HUES64 (cell line): ENCODE measurements around the gene HORMAD2.

Experiments
- H3K27ac ChIP-seq: 2 replicates; pipeline ENCODE4 v1.7.0; 2013; ENCODE audit warnings: low read depth, low read length, inconsistent platforms
- H3K27me3 ChIP-seq: 2 replicates; pipeline ENCODE4 v1.6.1; 2013; ENCODE audit warnings: mild to moderate bottlenecking, low read length; ENCODE audit not compliant: insufficient read depth
- H3K36me3 ChIP-seq: 2 replicates; pipeline ENCODE4 v1.6.1; 2013; ENCODE audit warnings: mild to moderate bottlenecking, low read length; ENCODE audit not compliant: insufficient read depth
- H3K4me1 ChIP-seq: 2 replicates; pipeline ENCODE4 v1.6.1; 2013; ENCODE audit warnings: mild to moderate bottlenecking, low read length, moderate library complexity; ENCODE audit not compliant: insufficient read depth
- H3K4me3 ChIP-seq: 2 replicates; pipeline ENCODE4 v1.5.1; 2013; ENCODE audit warnings: mild to moderate bottlenecking, low read length, moderate library complexity
- H3K9ac ChIP-seq: 2 replicates; pipeline ENCODE4 v1.6.1; 2013; ENCODE audit warnings: mild to moderate bottlenecking, low read depth, low read length
- H3K9me3 ChIP-seq: 2 replicates; pipeline ENCODE4 v1.6.1; 2013; ENCODE audit warnings: low read depth, low read length; ENCODE audit not compliant: insufficient read depth
- whole genome bisulfite sequencing: fragments of 150-250, 120-280 bp; methylation state at CpG from one replicate; pipeline ENCODE4 v1.1.7; 2013; ENCODE audit warnings: missing lambda C conversion rate; 5-methylcytosine and 5-hydroxymethylcytosine counted together

The HORMAD2 gene

GRCh38 chr22:30043161-30043560, 37.1 kb upstream of the HORMAD2 start:
- Histone ChIP-seq H3K9ac (no peak overlapping the region), H3K4me3 (no peak overlapping the region), H3K36me3 (no peaks in the 10 kb centered on the region), H3K27ac (no peak overlapping the region), H3K27me3 (no peaks in the 10 kb centered on the region), H3K9me3 (no peaks in the 10 kb centered on the region), H3K4me1 (no peaks in the 10 kb centered on the region)
- 85% methylated on average over 4 of the region's 4 CpGs for WGBS

- Histone ChIP-seq H3K27ac (no peak overlapping the region), H3K36me3 (no peaks in the 10 kb centered on the region), H3K9ac (no peak overlapping the region), H3K4me3 (no peak overlapping the region), H3K27me3 (no peaks in the 10 kb centered on the region), H3K4me1 (no peaks in the 10 kb centered on the region), H3K9me3 (no peaks in the 10 kb centered on the region)
- WGBS: 86% methylated on average over 3 of the region's 3 CpGs
Measured at GRCh38 chr22:30044369-30044768, 35.9 kb upstream of the HORMAD2 start.

GRCh38 chr22:30044881-30045493, 35.3 kb upstream of the HORMAD2 start:
- Histone ChIP-seq H3K27me3 (no peaks in the 10 kb centered on the region), H3K9me3 (no peaks in the 10 kb centered on the region), H3K9ac (no peak overlapping the region), H3K27ac (no peak overlapping the region), H3K4me3 (no peak overlapping the region), H3K36me3 (no peaks in the 10 kb centered on the region), H3K4me1 (no peaks in the 10 kb centered on the region)
- 90% methylated on average over 3 of the region's 4 CpGs for WGBS

GRCh38 chr22:30045494-30045887, 34.8 kb upstream of the HORMAD2 start:
- Histone ChIP-seq H3K27ac (no peak overlapping the region), H3K36me3 (no peaks in the 10 kb centered on the region), H3K9ac (no peak overlapping the region), H3K27me3 (no peaks in the 10 kb centered on the region), H3K4me1 (no peaks in the 10 kb centered on the region), H3K9me3 (no peaks in the 10 kb centered on the region), H3K4me3 (no peak overlapping the region)
- 89% methylated on average over 3 of the region's 4 CpGs for WGBS

GRCh38 chr22:30045901-30046715, 34.2 kb upstream of the HORMAD2 start:
- Histone ChIP-seq H3K27me3 (no peaks in the 10 kb centered on the region), H3K9ac (no peak overlapping the region), H3K4me1 (no peaks in the 10 kb centered on the region), H3K36me3 (no peaks in the 10 kb centered on the region), H3K27ac (no peak overlapping the region), H3K4me3 (no peak overlapping the region), H3K9me3 (no peaks in the 10 kb centered on the region)
- 95% methylated on average over 21 of the region's 21 CpGs for WGBS

GRCh38 chr22:30046716-30047363, 33.4 kb upstream of the HORMAD2 start:
- Histone ChIP-seq H3K4me3 (no peak overlapping the region), H3K27ac (no peak overlapping the region)
- 95% methylated on average over 13 of the region's 15 CpGs for WGBS

GRCh38 chr22:30047364-30047738, 32.9 kb upstream of the HORMAD2 start:
- H3K36me3 ChIP-seq: no peaks in the 10 kb centered on the region
- H3K9ac ChIP-seq: no peak overlapping the region
- no peaks in the 10 kb centered on the region for H3K9me3 ChIP-seq
- no peak overlapping the region for H3K27ac ChIP-seq
- no peaks in the 10 kb centered on the region for H3K4me1 ChIP-seq
- no peak overlapping the region for H3K4me3 ChIP-seq
- no peaks in the 10 kb centered on the region for H3K27me3 ChIP-seq
- WGBS: 83% methylated on average over 3 of the region's 3 CpGs

More at GRCh38 chr22:30046716-30047363, 33.4 kb upstream of the HORMAD2 start:
- H3K36me3 ChIP-seq: no peaks in the 10 kb centered on the region
- H3K4me1 ChIP-seq: no peaks in the 10 kb centered on the region
- no peaks in the 10 kb centered on the region for H3K27me3 ChIP-seq
- no peaks in the 10 kb centered on the region for H3K9me3 ChIP-seq
- no peak overlapping the region for H3K9ac ChIP-seq

GRCh38 chr22:30048681-30049080, 31.6 kb upstream of the HORMAD2 start:
- H3K27me3 ChIP-seq: no peaks in the 10 kb centered on the region
- 92% methylated on average over 2 of the region's 2 CpGs for WGBS
- H3K27ac ChIP-seq: no peak overlapping the region
- H3K9me3 ChIP-seq: no peaks in the 10 kb centered on the region
- H3K9ac ChIP-seq: no peak overlapping the region
- H3K36me3 ChIP-seq: no peaks in the 10 kb centered on the region
- no peaks in the 10 kb centered on the region for H3K4me1 ChIP-seq
- H3K4me3 ChIP-seq: no peak overlapping the region

GRCh38 chr22:30054067-30054763, 26.0 kb upstream of the HORMAD2 start:
- H3K27me3 ChIP-seq: no peaks in the 10 kb centered on the region
- no peaks in the 10 kb centered on the region for H3K4me1 ChIP-seq
- H3K9me3 ChIP-seq: peaks cover 4% of the 10 kb centered on the region; the same call in 1 of the 2 replicates
- WGBS: 91% methylated on average over 10 of the region's 10 CpGs
- H3K9ac ChIP-seq: no peak overlapping the region
- no peak overlapping the region for H3K4me3 ChIP-seq
- no peak overlapping the region for H3K27ac ChIP-seq
- no peaks in the 10 kb centered on the region for H3K36me3 ChIP-seq

GRCh38 chr22:30054764-30055069, 25.5 kb upstream of the HORMAD2 start:
- Histone ChIP-seq H3K4me1 (no peaks in the 10 kb centered on the region), H3K36me3 (no peaks in the 10 kb centered on the region), H3K9ac (no peak overlapping the region), H3K9me3 (peaks cover 6% of the 10 kb centered on the region; the same call in 1 of the 2 replicates), H3K27me3 (no peaks in the 10 kb centered on the region), H3K4me3 (no peak overlapping the region), H3K27ac (no peak overlapping the region)

GRCh38 chr22:30056015-30056414, 24.2 kb upstream of the HORMAD2 start:
- Histone ChIP-seq H3K36me3 (no peaks in the 10 kb centered on the region), H3K4me3 (no peak overlapping the region), H3K9me3 (peaks cover 6% of the 10 kb centered on the region; the same call in 1 of the 2 replicates), H3K27ac (no peak overlapping the region), H3K4me1 (no peaks in the 10 kb centered on the region), H3K9ac (no peak overlapping the region), H3K27me3 (no peaks in the 10 kb centered on the region)
- 95% methylated on average over 1 of the region's 1 CpG for WGBS
